ENCODE results near the gene HJURP.
"Not testable (repeated sequence)": the region's sequence is repeated elsewhere in the genome, so short reads cannot be mapped to it uniquely, and the experiment has no call there.

Gene HJURP

DNA sequence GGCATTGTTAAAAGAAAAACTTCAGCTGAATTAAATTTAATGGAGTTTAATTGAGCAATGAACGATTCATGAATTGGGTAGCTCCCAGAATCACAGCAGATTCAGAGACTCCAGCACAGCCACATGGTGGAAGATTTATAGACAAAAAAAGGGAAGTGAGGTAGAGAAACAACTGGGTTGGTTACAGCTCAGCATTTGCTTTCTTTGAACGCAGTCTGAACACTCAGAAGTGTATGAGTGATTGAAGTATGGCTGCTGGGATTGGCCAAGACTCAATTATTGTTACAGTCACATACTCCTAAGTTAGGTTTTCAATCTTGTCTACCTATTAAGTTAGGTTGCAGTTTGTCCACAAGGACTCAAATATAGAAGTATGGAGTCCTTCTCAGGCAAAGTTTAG, 17.8 kb upstream of the HJURP start:
- not testable (repeated sequence) for H2BK5ac ChIP-seq (ENCODE audit: low read length); H3K4ac ChIP-seq (ENCODE audit: low read depth, low read length); H3K79me1 ChIP-seq (ENCODE audit: low read length); H3K9ac ChIP-seq (ENCODE audit: low read length); H2BK120ac ChIP-seq (ENCODE audit: low read depth, low read length); H3K27ac ChIP-seq (ENCODE audit: low read depth, low read length); H3K4me3 ChIP-seq (ENCODE audit: low read length); H3K36me3 ChIP-seq (ENCODE audit: control insufficient read depth, insufficient read depth, low read length); H4K8ac ChIP-seq (ENCODE audit: low read depth, low read length); H4K5ac ChIP-seq (ENCODE audit: low read length); H2BK15ac ChIP-seq (replicated peaks; ENCODE audit: low read depth); H3K18ac ChIP-seq (ENCODE audit: low read length); H3K56ac ChIP-seq (ENCODE audit: low read length); H3K23ac ChIP-seq (ENCODE audit: low read length); H3K79me2 ChIP-seq (ENCODE audit: control insufficient read depth, insufficient read depth, low read length); H3K4me2 ChIP-seq (ENCODE audit: low read length); H2AK5ac ChIP-seq (ENCODE audit: low read length); DNase-seq; H3K27me3 ChIP-seq (ENCODE audit: insufficient read depth, low read length, poor library complexity); H3K4me1 ChIP-seq (ENCODE audit: control insufficient read depth, low read depth, low read length)
- no CpG with 5 or more reads among the region's 2 CpGs for WGBS (ENCODE audit: extremely low coverage, insufficient coverage, low lambda C conversion rate)

- no peaks in the 10 kb centered on the region for H3K27me3 ChIP-seq (ENCODE audit: insufficient read depth, low read length, poor library complexity)
- H3K36me3 ChIP-seq (ENCODE audit: control insufficient read depth, insufficient read depth, low read length), result no peaks in the 10 kb centered on the region
- no peak overlapping the region for H4K5ac ChIP-seq (ENCODE audit: low read length)
- no peaks in the 10 kb centered on the region for H3K79me2 ChIP-seq (ENCODE audit: control insufficient read depth, insufficient read depth, low read length)
- no peak overlapping the region for H3K9ac ChIP-seq (ENCODE audit: low read length)
- H2AK5ac ChIP-seq (ENCODE audit: low read length), result no peak overlapping the region
- DNase-seq, result no peak
- H3K23ac ChIP-seq (ENCODE audit: low read length), result no peak overlapping the region
- H2BK15ac ChIP-seq (replicated peaks; ENCODE audit: low read depth), result no peak overlapping the region
- WGBS (ENCODE audit: extremely low coverage, insufficient coverage, low lambda C conversion rate), result 100% methylated on average over 1 of the region's 4 CpGs
- no peak overlapping the region for H3K18ac ChIP-seq (ENCODE audit: low read length)
- no peak overlapping the region for H3K4me3 ChIP-seq (ENCODE audit: low read length)
- no peak overlapping the region for H2BK120ac ChIP-seq (ENCODE audit: low read depth, low read length)
- no peaks in the 10 kb centered on the region for H3K4me1 ChIP-seq (ENCODE audit: control insufficient read depth, low read depth, low read length)
- H3K4me2 ChIP-seq (ENCODE audit: low read length), result no peak overlapping the region
- H3K27ac ChIP-seq (ENCODE audit: low read depth, low read length), result no peak overlapping the region
- no peak overlapping the region for H3K4ac ChIP-seq (ENCODE audit: low read depth, low read length)
- no peak overlapping the region for H3K56ac ChIP-seq (ENCODE audit: low read length)
- no peaks in the 10 kb centered on the region for H3K79me1 ChIP-seq (ENCODE audit: low read length)
- no peak overlapping the region for H4K8ac ChIP-seq (ENCODE audit: low read depth, low read length)
- no peak overlapping the region for H2BK5ac ChIP-seq (ENCODE audit: low read length)
Measured at GRCh38 chr2:233871432-233871831, 17.1 kb upstream of the HJURP start.

- H2AK5ac ChIP-seq (ENCODE audit: low read length), result no peak within 1 kb of the TSS
- H3K4me3 ChIP-seq (ENCODE audit: low read length), result peak within 1 kb of the TSS; percentile 73
- no peak within 1 kb of the TSS for H2BK120ac ChIP-seq (ENCODE audit: low read depth, low read length)
- no peak within 1 kb of the TSS for H3K27ac ChIP-seq (ENCODE audit: low read depth, low read length)
- H4K8ac ChIP-seq (ENCODE audit: low read depth, low read length), result no peak within 1 kb of the TSS
- H3K79me1 ChIP-seq (ENCODE audit: low read length), result no peaks in the 10 kb centered on the region
- no CpG with 5 or more reads among the region's 50 CpGs for WGBS (ENCODE audit: extremely low coverage, insufficient coverage, low lambda C conversion rate)
- no peak within 1 kb of the TSS for H3K4ac ChIP-seq (ENCODE audit: low read depth, low read length)
- H3K27me3 ChIP-seq (ENCODE audit: insufficient read depth, low read length, poor library complexity), result no peaks in the 10 kb centered on the region
- H3K9ac ChIP-seq (ENCODE audit: low read length), result peak within 1 kb of the TSS; percentile 95
- no peak within 1 kb of the TSS for H2BK5ac ChIP-seq (ENCODE audit: low read length)
- peak within 1 kb of the TSS; percentile 89 for H3K56ac ChIP-seq (ENCODE audit: low read length)
- H4K5ac ChIP-seq (ENCODE audit: low read length), result peak within 1 kb of the TSS; percentile 81
- no peaks in the 10 kb centered on the region for H3K36me3 ChIP-seq (ENCODE audit: control insufficient read depth, insufficient read depth, low read length)
- H3K4me2 ChIP-seq (ENCODE audit: low read length), result peak within 1 kb of the TSS; percentile 91
- DNase-seq, result peak; percentile 67
- no peaks in the 10 kb centered on the region for H3K79me2 ChIP-seq (ENCODE audit: control insufficient read depth, insufficient read depth, low read length)
- no peak within 1 kb of the TSS for H3K18ac ChIP-seq (ENCODE audit: low read length)
- no peaks in the 10 kb centered on the region for H3K4me1 ChIP-seq (ENCODE audit: control insufficient read depth, low read depth, low read length)
- no peak within 1 kb of the TSS for H2BK15ac ChIP-seq (replicated peaks; ENCODE audit: low read depth)
- H3K23ac ChIP-seq (ENCODE audit: low read length), result no peak within 1 kb of the TSS
Measured at GRCh38 chr2:233867993-233868532, 13.7 kb upstream of the HJURP start, which contains the start of gene MSL3B. Gene MSL3B (minus strand): TSS chr2:233868386.

DNA sequence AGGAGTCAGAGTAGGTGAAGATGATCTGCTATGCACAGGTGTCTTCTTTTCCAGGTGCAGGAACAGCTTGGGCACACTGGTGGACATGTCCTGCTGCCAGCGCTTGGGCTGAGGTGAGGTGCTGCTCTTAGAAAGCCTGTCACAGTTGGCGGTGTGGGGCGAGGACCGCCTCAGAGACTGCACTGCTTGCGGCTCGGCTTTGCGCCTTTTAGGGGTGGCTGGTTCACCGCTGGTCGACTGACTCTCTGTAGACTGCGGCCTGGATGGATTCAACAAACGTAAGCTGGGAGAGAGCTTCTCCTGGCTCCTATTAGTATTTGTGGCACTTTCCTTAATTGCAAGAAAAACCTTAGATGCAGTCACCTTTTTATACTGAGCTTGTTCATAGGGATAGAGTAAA, 12.1 kb upstream of the HJURP start:
- Histone ChIP-seq H3K23ac (ENCODE audit: low read length) (no peak overlapping the region), H2AK5ac (ENCODE audit: low read length) (no peak overlapping the region), H3K4me2 (ENCODE audit: low read length) (no peak overlapping the region), H3K4me3 (ENCODE audit: low read length) (no peak overlapping the region), H2BK120ac (ENCODE audit: low read depth, low read length) (no peak overlapping the region), H3K36me3 (ENCODE audit: control insufficient read depth, insufficient read depth, low read length) (no peaks in the 10 kb centered on the region), H3K56ac (ENCODE audit: low read length) (no peak overlapping the region), H4K8ac (ENCODE audit: low read depth, low read length) (no peak overlapping the region), H3K27me3 (ENCODE audit: insufficient read depth, low read length, poor library complexity) (no peaks in the 10 kb centered on the region), H3K4ac (ENCODE audit: low read depth, low read length) (no peak overlapping the region), H2BK5ac (ENCODE audit: low read length) (no peak overlapping the region), H3K79me1 (ENCODE audit: low read length) (no peaks in the 10 kb centered on the region), H3K18ac (ENCODE audit: low read length) (no peak overlapping the region), H4K5ac (ENCODE audit: low read length) (no peak overlapping the region), H3K9ac (ENCODE audit: low read length) (no peak overlapping the region), H3K27ac (ENCODE audit: low read depth, low read length) (no peak overlapping the region), H2BK15ac (replicated peaks; ENCODE audit: low read depth) (no peak overlapping the region), H3K79me2 (ENCODE audit: control insufficient read depth, insufficient read depth, low read length) (no peaks in the 10 kb centered on the region), H3K4me1 (ENCODE audit: control insufficient read depth, low read depth, low read length) (no peaks in the 10 kb centered on the region)
- no peak for DNase-seq
- WGBS (ENCODE audit: extremely low coverage, insufficient coverage, low lambda C conversion rate), result no CpG with 5 or more reads among the region's 11 CpGs

DNA sequence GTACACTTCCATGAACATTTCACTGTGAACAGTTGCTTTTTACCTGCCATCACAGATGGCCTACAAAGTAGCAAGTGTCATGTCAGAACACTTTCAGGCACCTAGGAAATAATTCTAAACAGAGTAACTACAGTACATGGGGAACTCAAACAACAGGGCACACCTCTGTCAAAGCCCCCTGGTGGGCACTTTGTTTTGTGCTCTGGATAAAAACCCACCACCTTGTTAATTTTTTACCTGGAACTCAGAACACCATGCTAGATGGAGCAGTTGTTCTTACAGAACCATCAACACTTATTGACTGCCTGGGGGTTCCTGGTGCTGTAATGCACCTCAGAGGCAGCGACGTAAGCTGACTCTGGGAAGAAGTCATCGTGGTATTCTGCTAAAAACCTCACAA, 11.5 kb upstream of the HJURP start:
- H3K4ac ChIP-seq (ENCODE audit: low read depth, low read length), result no peak overlapping the region
- no CpG with 5 or more reads among the region's 3 CpGs for WGBS (ENCODE audit: extremely low coverage, insufficient coverage, low lambda C conversion rate)
- no peak overlapping the region for H2AK5ac ChIP-seq (ENCODE audit: low read length)
- no peaks in the 10 kb centered on the region for H3K79me1 ChIP-seq (ENCODE audit: low read length)
- no peaks in the 10 kb centered on the region for H3K36me3 ChIP-seq (ENCODE audit: control insufficient read depth, insufficient read depth, low read length)
- H3K18ac ChIP-seq (ENCODE audit: low read length), result no peak overlapping the region
- H3K56ac ChIP-seq (ENCODE audit: low read length), result no peak overlapping the region
- H4K5ac ChIP-seq (ENCODE audit: low read length), result no peak overlapping the region
- H2BK5ac ChIP-seq (ENCODE audit: low read length), result no peak overlapping the region
- no peak overlapping the region for H4K8ac ChIP-seq (ENCODE audit: low read depth, low read length)
- no peak overlapping the region for H3K4me3 ChIP-seq (ENCODE audit: low read length)
- no peak overlapping the region for H2BK15ac ChIP-seq (replicated peaks; ENCODE audit: low read depth)
- no peak overlapping the region for H3K9ac ChIP-seq (ENCODE audit: low read length)
- no peak overlapping the region for H2BK120ac ChIP-seq (ENCODE audit: low read depth, low read length)
- no peaks in the 10 kb centered on the region for H3K27me3 ChIP-seq (ENCODE audit: insufficient read depth, low read length, poor library complexity)
- peak; percentile 48 for DNase-seq
- H3K4me1 ChIP-seq (ENCODE audit: control insufficient read depth, low read depth, low read length), result no peaks in the 10 kb centered on the region
- H3K4me2 ChIP-seq (ENCODE audit: low read length), result no peak overlapping the region
- H3K23ac ChIP-seq (ENCODE audit: low read length), result no peak overlapping the region
- H3K27ac ChIP-seq (ENCODE audit: low read depth, low read length), result no peak overlapping the region
- no peaks in the 10 kb centered on the region for H3K79me2 ChIP-seq (ENCODE audit: control insufficient read depth, insufficient read depth, low read length)

DNA sequence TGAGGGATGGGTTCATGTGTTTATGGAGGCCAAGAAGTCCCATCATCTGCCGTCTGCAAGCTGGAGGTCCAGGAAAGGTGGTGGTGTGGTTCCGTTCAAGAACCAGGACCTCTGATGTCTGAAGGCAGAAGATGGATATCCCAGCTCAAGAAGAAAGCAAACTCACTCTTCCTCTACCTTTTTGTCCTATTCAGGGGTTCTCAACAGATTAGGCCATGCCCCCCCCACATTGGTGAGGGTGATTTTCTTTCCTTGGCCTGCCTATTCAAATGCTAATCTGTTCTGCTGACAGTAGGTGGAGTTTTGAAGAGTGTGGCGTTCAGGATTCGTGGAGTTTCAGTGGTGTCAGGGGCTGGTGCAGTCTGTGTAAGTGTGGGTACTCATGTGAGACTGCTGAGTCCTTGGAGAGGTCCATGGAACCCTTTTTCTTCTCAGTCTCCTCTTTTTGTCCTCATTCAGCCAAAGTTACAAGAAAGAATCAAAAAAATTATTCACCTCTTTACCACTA, 8.0 kb upstream of the HJURP start:
- no peak overlapping the region for H3K4me3 ChIP-seq (ENCODE audit: low read length)
- no peak overlapping the region for H2AK5ac ChIP-seq (ENCODE audit: low read length)
- no peak overlapping the region for H3K4ac ChIP-seq (ENCODE audit: low read depth, low read length)
- H3K23ac ChIP-seq (ENCODE audit: low read length), result no peak overlapping the region
- no peak overlapping the region for H3K9ac ChIP-seq (ENCODE audit: low read length)
- DNase-seq, result no peak
- H3K18ac ChIP-seq (ENCODE audit: low read length), result no peak overlapping the region
- no peaks in the 10 kb centered on the region for H3K36me3 ChIP-seq (ENCODE audit: control insufficient read depth, insufficient read depth, low read length)
- H2BK120ac ChIP-seq (ENCODE audit: low read depth, low read length), result no peak overlapping the region
- no peaks in the 10 kb centered on the region for H3K4me1 ChIP-seq (ENCODE audit: control insufficient read depth, low read depth, low read length)
- no peak overlapping the region for H3K4me2 ChIP-seq (ENCODE audit: low read length)
- H3K56ac ChIP-seq (ENCODE audit: low read length), result no peak overlapping the region
- H3K27me3 ChIP-seq (ENCODE audit: insufficient read depth, low read length, poor library complexity), result no peaks in the 10 kb centered on the region
- no peak overlapping the region for H2BK15ac ChIP-seq (replicated peaks; ENCODE audit: low read depth)
- no peak overlapping the region for H4K8ac ChIP-seq (ENCODE audit: low read depth, low read length)
- H4K5ac ChIP-seq (ENCODE audit: low read length), result no peak overlapping the region
- H2BK5ac ChIP-seq (ENCODE audit: low read length), result no peak overlapping the region
- H3K79me2 ChIP-seq (ENCODE audit: control insufficient read depth, insufficient read depth, low read length), result no peaks in the 10 kb centered on the region
- H3K79me1 ChIP-seq (ENCODE audit: low read length), result no peaks in the 10 kb centered on the region
- no peak overlapping the region for H3K27ac ChIP-seq (ENCODE audit: low read depth, low read length)
- no CpG with 5 or more reads among the region's 4 CpGs for WGBS (ENCODE audit: extremely low coverage, insufficient coverage, low lambda C conversion rate)
